PC-9 (cell line): ENCODE measurements around the gene RBM17. TPM values are rescaled to one million over a fixed set of nuclear protein-coding genes. Genes with fewer than 3 reads are reported as not detected.

Experiments
- BruUV-seq: library from RNA; stranded (reverse); fragments of 400-500 nt; replicated peaks from 2 replicates; lab custom pipeline; 2021; lab: Mats Ljungman, UMichigan
- CTCF ChIA-PET: fragments of 300-600 bp; sonication (Branson Sonifier 250); formaldehyde crosslinking; loops from one replicate; lab custom pipeline; 2022; ENCODE audit warnings: antibody characterized with exemption; lab: Charles Lee
- POLR2A ChIA-PET: fragments of 300-600 bp; sonication (Branson Sonifier 250); formaldehyde crosslinking; loops from one replicate; lab custom pipeline; 2022; ENCODE audit warnings: antibody characterized with exemption; ENCODE audit not compliant: unreplicated experiment; lab: Charles Lee
- DNase-seq, 2 experiments: peaks; one replicate each; pipeline versions ENCODE4 v3.0.0 to v3.0.0-alpha.2; 2015 to 2022; ENCODE audit warnings: mixed read lengths in 1 of 2
- H2AFZ ChIP-seq: fragments of 200-600 bp; sonication (generic); 2 replicates; pipeline ENCODE4 v1.8.1; 2017; ENCODE audit warnings: antibody characterized with exemption
- H3F3A ChIP-seq: fragments of 200-600 bp; sonication (generic); 2 replicates; pipeline ENCODE4 v1.8.1; 2017; ENCODE audit warnings: antibody characterized with exemption, mild to moderate bottlenecking, low read depth; ENCODE audit not compliant: insufficient read depth
- H3K27ac ChIP-seq: fragments of 200-600 bp; sonication (generic); 2 replicates; pipeline ENCODE4 v1.6.1; 2016; ENCODE audit warnings: mixed run types
- H3K27me3 ChIP-seq: fragments of 200-600 bp; sonication (generic); 2 replicates; pipeline ENCODE4 v1.6.1; 2016; ENCODE audit warnings: low read depth, mixed run types; ENCODE audit not compliant: insufficient read depth
- H3K36me3 ChIP-seq: fragments of 200-600 bp; sonication (generic); 2 replicates; pipeline ENCODE4 v1.6.1; 2016; ENCODE audit warnings: low read depth, mixed run types
- H3K4me1 ChIP-seq: fragments of 200-600 bp; sonication (generic); replicated peaks from 2 replicates; pipeline ENCODE4 v1.6.1; 2016; ENCODE audit warnings: mixed run types; ENCODE audit not compliant: insufficient read depth
- H3K4me2 ChIP-seq: fragments of 200-600 bp; sonication (generic); 2 replicates; pipeline ENCODE4 v1.6.1; 2017; ENCODE audit warnings: mixed run types
- H3K4me3 ChIP-seq: fragments of 200-600 bp; sonication (generic); 2 replicates; pipeline ENCODE4 v1.6.1; 2016; ENCODE audit warnings: mixed run types
- H3K79me2 ChIP-seq: fragments of 200-600 bp; sonication (generic); 2 replicates; pipeline ENCODE4 v1.6.1; 2017; ENCODE audit warnings: low read depth, mixed run types
- H3K9me2 ChIP-seq: fragments of 200-600 bp; sonication (generic); 2 replicates; pipeline ENCODE4 v1.8.1; 2017; ENCODE audit warnings: mild to moderate bottlenecking; ENCODE audit not compliant: insufficient read depth
- H3K9me3 ChIP-seq: fragments of 200-600 bp; sonication (generic); 2 replicates; pipeline ENCODE4 v1.8.1; 2016; ENCODE audit warnings: low read depth; ENCODE audit not compliant: insufficient read depth
- H4K20me1 ChIP-seq: fragments of 200-600 bp; sonication (generic); 2 replicates; pipeline ENCODE4 v1.8.1; 2017; ENCODE audit not compliant: insufficient read depth
- EZH2 ChIP-seq: fragments of 200-600 bp; sonication (generic); IDR thresholded peaks from 2 replicates; pipeline ENCODE4 v1.8.0; 2017; ENCODE audit warnings: antibody characterized with exemption, low read depth
- intact Hi-C: fragments of 100-400 bp; cut with micrococcal nuclease; formaldehyde crosslinking; loops from one replicate; pipeline ENCODE4 v1.10.0; 2022; ENCODE audit not compliant: unreplicated experiment
- total RNA-seq: library from RNA; stranded (reverse); gene quantifications from 2 replicates; pipeline ENCODE4 v1.2.3, GENCODE V29; 2021
- TF ChIP-seq, protein P1 (sequence below): fragments of 200-600 bp; sonication (generic); conservative IDR thresholded peaks from 2 replicates; pipeline ENCODE4 v1.6.1; 2017; ENCODE audit warnings: mixed run types, antibody characterized with exemption, mild to moderate bottlenecking, moderate library complexity

RBM17 gene
- total RNA-seq, 1 experiment from 2014 or later: 131 TPM

GRCh38 chr10:6044751-6045313, 44.0 kb upstream of the RBM17 start:
- Histone ChIP-seq H3K4me3 (no peak overlapping the region), H3K9me2 (no peaks in the 10 kb centered on the region), H3K4me2 (no peak overlapping the region), H3K27me3 (peaks cover 4% of the 10 kb centered on the region; the same call in 1 of the 2 replicates), H4K20me1 (no peaks in the 10 kb centered on the region), H3K27ac (no peak overlapping the region), H2AFZ (no peak overlapping the region), H3K79me2 (no peaks in the 10 kb centered on the region), H3K36me3 (no peaks in the 10 kb centered on the region), H3K4me1 (no peaks in the 10 kb centered on the region), H3F3A (no peaks in the 10 kb centered on the region), H3K9me3 (no peaks in the 10 kb centered on the region)
- ChIA-PET CTCF (no interaction called here), POLR2A (no interaction called here)
- TF ChIP-seq EZH2: no peak
- TF ChIP-seq, protein P1, sequence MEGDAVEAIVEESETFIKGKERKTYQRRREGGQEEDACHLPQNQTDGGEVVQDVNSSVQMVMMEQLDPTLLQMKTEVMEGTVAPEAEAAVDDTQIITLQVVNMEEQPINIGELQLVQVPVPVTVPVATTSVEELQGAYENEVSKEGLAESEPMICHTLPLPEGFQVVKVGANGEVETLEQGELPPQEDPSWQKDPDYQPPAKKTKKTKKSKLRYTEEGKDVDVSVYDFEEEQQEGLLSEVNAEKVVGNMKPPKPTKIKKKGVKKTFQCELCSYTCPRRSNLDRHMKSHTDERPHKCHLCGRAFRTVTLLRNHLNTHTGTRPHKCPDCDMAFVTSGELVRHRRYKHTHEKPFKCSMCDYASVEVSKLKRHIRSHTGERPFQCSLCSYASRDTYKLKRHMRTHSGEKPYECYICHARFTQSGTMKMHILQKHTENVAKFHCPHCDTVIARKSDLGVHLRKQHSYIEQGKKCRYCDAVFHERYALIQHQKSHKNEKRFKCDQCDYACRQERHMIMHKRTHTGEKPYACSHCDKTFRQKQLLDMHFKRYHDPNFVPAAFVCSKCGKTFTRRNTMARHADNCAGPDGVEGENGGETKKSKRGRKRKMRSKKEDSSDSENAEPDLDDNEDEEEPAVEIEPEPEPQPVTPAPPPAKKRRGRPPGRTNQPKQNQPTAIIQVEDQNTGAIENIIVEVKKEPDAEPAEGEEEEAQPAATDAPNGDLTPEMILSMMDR: no peak
- BruUV-seq: no TSS peak
- DNase-seq: no peak
- intact Hi-C loops: no loop called here

DNA sequence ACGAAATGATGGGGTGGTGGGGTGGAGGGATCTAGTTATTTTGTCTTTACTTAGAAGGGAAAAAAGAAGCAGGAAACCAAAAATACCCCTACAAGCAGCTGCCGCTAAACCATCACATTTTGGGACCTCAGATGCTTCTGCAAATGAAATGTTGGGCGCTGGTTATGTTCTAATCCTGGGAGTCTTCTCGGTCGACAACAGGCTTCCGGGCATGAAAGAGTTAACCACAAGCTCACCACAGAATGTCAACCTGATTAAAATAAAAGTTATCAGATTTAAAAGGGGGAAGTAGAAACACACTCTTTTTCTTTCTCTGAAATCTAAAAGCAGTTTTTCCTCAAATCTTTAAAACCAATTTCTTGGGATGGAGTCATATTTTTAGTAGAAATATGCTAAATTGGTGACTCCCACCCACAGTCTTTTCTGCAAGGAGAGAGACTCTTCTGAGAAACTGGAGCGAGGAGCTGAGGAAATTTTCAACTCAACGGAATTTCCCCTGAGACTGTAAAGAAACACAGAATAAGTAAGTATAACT, 43.5 kb upstream of the RBM17 start:
- POLR2A ChIA-PET: no interaction called here
- no peaks in the 10 kb centered on the region for H3K9me2 ChIP-seq
- no peak overlapping the region for H3K4me3 ChIP-seq
- H3K27ac ChIP-seq: no peak overlapping the region
- H3K4me2 ChIP-seq: no peak overlapping the region
- no peaks in the 10 kb centered on the region for H3K79me2 ChIP-seq
- no peaks in the 10 kb centered on the region for H3K4me1 ChIP-seq
- DNase-seq: no peak
- no peaks in the 10 kb centered on the region for H3K36me3 ChIP-seq
- no peak overlapping the region for H2AFZ ChIP-seq
- CTCF ChIA-PET: no interaction called here
- H3K9me3 ChIP-seq: no peaks in the 10 kb centered on the region
- intact Hi-C loops: no loop called here
- no TSS peak for BruUV-seq
- H4K20me1 ChIP-seq: no peaks in the 10 kb centered on the region
- H3K27me3 ChIP-seq: peaks cover 4% of the 10 kb centered on the region; the same call in 1 of the 2 replicates
- H3F3A ChIP-seq: no peaks in the 10 kb centered on the region
- TF ChIP-seq, protein P1: no peak
- TF ChIP-seq EZH2: no peak

DNA sequence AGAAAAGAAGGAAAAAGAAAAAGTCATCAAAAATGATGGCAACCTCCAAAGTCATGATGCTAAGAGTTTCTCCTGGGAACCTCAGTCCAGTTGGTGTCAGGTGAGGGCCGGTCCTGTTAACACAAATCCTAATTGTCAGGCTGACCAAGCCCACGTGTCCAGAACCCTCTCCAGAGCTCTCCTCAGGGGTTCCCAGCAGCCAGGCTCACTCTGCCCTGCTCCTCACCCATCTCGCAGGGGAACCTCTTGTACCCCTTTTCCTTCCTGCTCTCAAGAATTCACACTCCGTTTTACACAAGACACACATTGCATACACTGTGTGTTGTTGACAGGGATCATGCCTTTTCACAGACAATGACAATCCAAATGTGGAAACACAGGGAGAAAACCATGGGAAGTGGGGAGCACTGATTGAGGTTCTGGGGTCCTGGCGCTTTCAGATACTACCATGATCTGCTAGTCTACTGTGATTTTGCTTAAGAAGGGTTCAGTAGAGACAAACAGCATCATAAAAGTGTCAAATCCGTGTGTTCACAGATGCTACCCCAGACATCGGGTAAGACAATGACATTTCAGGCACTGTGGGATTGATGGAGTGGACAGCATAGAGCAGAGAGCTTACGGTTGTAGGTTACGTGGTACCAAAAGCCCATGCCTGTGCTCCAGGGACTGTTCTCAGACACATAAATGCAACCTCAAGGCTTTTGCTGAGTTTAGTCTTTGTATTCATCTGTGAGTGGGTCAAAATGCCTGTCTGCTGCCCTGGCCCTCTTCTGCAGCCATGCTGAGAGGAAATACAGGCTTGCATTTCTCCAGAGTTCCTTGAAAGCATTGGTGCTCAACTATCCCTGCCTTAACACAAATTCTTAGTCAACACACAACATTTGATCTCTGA, 42.7 kb upstream of the RBM17 start:
- no peaks in the 10 kb centered on the region for H3K9me2 ChIP-seq
- POLR2A ChIA-PET: no interaction called here
- H3F3A ChIP-seq: no peaks in the 10 kb centered on the region
- H3K36me3 ChIP-seq: no peaks in the 10 kb centered on the region
- DNase-seq: no peak
- no peaks in the 10 kb centered on the region for H3K9me3 ChIP-seq
- H3K4me1 ChIP-seq: no peaks in the 10 kb centered on the region
- H2AFZ ChIP-seq: no peak overlapping the region
- H3K4me3 ChIP-seq: no peak overlapping the region
- CTCF ChIA-PET: no interaction called here
- H3K79me2 ChIP-seq: no peaks in the 10 kb centered on the region
- H3K27me3 ChIP-seq: peaks cover 4% of the 10 kb centered on the region; the same call in 1 of the 2 replicates
- TF ChIP-seq, protein P1: no peak
- no peak for TF ChIP-seq EZH2
- intact Hi-C loops: no loop called here
- BruUV-seq: no TSS peak
- H3K27ac ChIP-seq: no peak overlapping the region
- H3K4me2 ChIP-seq: no peak overlapping the region
- H4K20me1 ChIP-seq: no peaks in the 10 kb centered on the region
